Effector memory CD8-positive, alpha-beta T cell (primary cell): ENCODE data around the gene ECHDC3.
"Not testable (repeated sequence)": the region's sequence is repeated elsewhere in the genome, so short reads cannot be mapped to it uniquely, and the experiment has no call there.

ENCODE experiments used
- ATAC-seq: fragments of 150-1000 bp; cut with Tn5 transposase; replicated peaks from 2 replicates; pipeline ENCODE4 v1.10.0; 2021; ENCODE audit warnings: mild to moderate bottlenecking, moderate library complexity
- DNase-seq, 3 experiments: peaks; one replicate each; pipeline ENCODE4 v3.0.0; 2021
- H3K27ac Mint-ChIP-seq, 2 donors: one replicate each; pipeline ENCODE4 v1.8.0; 2022; ENCODE audit warnings: mild to moderate bottlenecking in 2 of 2, mixed read lengths in 2 of 2, moderate library complexity in 2 of 2
- H3K27me3 Mint-ChIP-seq, 2 donors: one replicate each; pipeline ENCODE4 v1.8.0; 2022; ENCODE audit warnings: mixed read lengths in 2 of 2
- H3K36me3 Mint-ChIP-seq: one replicate; pipeline ENCODE4 v1.8.0; 2022; ENCODE audit warnings: mild to moderate bottlenecking, moderate library complexity, mixed read lengths; ENCODE audit not compliant: insufficient read depth
- H3K4me1 Mint-ChIP-seq, 2 donors: one replicate each; pipeline ENCODE4 v1.8.0; 2022; ENCODE audit warnings: low read depth in 2 of 2, mixed read lengths in 2 of 2
- H3K4me3 Mint-ChIP-seq, 2 donors: one replicate each; pipeline ENCODE4 v1.8.0; 2022; ENCODE audit warnings: mild to moderate bottlenecking in 2 of 2, mixed read lengths in 2 of 2, moderate library complexity in 2 of 2
- H3K9me3 Mint-ChIP-seq, 2 donors: one replicate each; pipeline ENCODE4 v1.8.0; 2022; ENCODE audit warnings: mixed read lengths in 2 of 2

ECHDC3 gene

DNA sequence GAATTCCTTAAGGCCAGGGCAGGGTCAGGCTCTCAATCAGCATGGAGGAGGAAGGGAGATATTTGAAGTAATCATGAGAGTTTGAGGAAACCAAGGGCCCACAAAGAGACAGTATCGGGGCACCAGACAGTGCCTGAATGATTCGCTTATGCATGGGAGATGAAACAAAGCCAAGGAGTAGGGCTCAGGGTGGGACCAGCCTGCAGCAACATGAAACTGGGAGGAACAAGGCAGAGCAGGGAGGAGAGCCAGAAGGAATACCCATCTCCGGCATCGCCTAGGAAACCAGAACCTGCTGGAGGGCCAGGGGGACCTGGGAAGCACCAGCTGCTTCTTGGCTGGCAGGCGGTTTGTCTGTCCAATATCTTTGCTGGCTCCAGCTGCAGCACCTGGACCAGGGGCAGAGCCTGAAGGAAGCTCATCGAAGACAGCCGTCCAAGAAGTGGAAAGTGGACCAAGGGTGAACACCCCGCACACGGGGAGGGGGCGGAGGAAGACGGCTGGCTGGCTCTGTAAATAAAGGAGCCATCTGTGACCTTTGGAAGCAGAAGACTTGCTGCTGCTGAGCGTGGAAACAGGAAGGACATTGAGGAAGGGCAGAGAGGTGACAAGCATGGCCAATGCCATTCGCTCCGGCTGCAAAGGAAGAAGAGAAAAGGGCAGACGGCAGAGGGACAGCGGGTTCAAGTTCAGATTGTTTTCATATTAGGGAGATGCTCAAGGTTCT, 34.4 kb upstream of the ECHDC3 start:
- H3K4me3 Mint-ChIP-seq, result no peak overlapping the region
- ATAC-seq (no peak), DNase-seq (no peak)
- no peaks in the 10 kb centered on the region for H3K9me3 Mint-ChIP-seq
- H3K27me3 Mint-ChIP-seq, result peaks cover 28 to 57% of the 10 kb centered on the region in 2 donors
- peaks cover 4% of the 10 kb centered on the region for H3K36me3 Mint-ChIP-seq
- peaks cover 3% of the 10 kb centered on the region in 2 donors for H3K4me1 Mint-ChIP-seq
- H3K27ac Mint-ChIP-seq, result no peak overlapping the region

DNA sequence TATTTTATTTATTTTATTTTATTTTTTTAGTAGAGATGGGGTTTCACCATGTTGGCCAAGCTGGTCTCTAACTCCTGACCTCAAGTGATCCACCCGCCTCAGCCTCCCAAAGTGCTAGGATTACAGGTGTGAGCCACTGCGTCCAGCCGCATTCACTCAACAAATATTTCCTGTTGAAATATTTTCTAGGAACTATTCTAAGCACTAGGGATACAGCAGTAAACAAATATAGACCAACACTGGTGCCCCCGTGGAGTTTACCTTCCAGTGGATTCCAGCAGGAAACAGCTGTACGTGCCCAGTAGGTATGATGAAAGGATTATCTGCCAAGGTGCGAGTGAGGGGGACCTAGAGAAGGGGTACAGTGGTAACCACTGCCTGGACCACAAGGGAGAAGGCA, 33.4 kb upstream of the ECHDC3 start:
- not testable (repeated sequence) for DNase-seq, H3K36me3 Mint-ChIP-seq, H3K4me1 Mint-ChIP-seq, H3K9me3 Mint-ChIP-seq, ATAC-seq, H3K4me3 Mint-ChIP-seq, H3K27ac Mint-ChIP-seq
- H3K27me3 Mint-ChIP-seq, result peaks cover 25 to 67% of the 10 kb centered on the region in 2 donors

GRCh38 chr10:11712744-11713143, 29.4 kb upstream of the ECHDC3 start:
- no peak for ATAC-seq
- H3K4me1 Mint-ChIP-seq, result peaks cover 3 to 5% of the 10 kb centered on the region in 2 donors
- H3K27me3 Mint-ChIP-seq, result peaks cover 36 to 81% of the 10 kb centered on the region in 2 donors
- DNase-seq, result no peak
- no peak overlapping the region for H3K4me3 Mint-ChIP-seq
- no peaks in the 10 kb centered on the region for H3K36me3 Mint-ChIP-seq
- H3K9me3 Mint-ChIP-seq, result no peaks in the 10 kb centered on the region
- no peak overlapping the region for H3K27ac Mint-ChIP-seq

- H3K4me1 Mint-ChIP-seq, result peaks cover 3 to 5% of the 10 kb centered on the region in 2 donors
Observed at GRCh38 chr10:11713186-11713743, 28.9 kb upstream of the ECHDC3 start.

DNA sequence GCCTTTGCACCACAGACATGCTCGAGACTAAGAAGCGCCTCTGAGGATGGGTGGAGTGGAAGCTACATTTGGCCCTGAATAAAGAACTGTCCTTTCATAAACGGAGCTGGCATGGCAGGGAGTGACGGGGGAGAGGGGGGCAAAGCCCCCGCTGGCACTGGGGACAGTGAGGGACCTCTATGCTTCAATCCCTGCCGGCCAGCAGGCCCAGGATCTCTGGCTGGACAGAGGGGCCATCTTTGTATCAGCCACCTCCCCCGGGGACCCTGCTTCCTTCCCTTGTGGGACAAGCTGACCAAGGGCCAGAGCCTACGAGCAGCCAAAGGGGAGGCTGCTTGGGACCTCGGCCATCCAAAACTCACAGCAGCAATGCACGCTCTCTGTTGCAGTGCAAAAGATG, 28.2 kb upstream of the ECHDC3 start:
- ATAC-seq, result no peak
- Mint-ChIP-seq H3K4me3 (no peak overlapping the region), H3K9me3 (no peaks in the 10 kb centered on the region), H3K36me3 (no peaks in the 10 kb centered on the region), H3K4me1 (peaks cover 3 to 5% of the 10 kb centered on the region in 2 donors), H3K27me3 (peaks cover 45 to 78% of the 10 kb centered on the region in 2 donors), H3K27ac (no peak overlapping the region)
- DNase-seq, result no peak

More at GRCh38 chr10:11713186-11713743, 28.9 kb upstream of the ECHDC3 start:
- no peaks in the 10 kb centered on the region for H3K9me3 Mint-ChIP-seq
- H3K27me3 Mint-ChIP-seq, result peaks cover 39 to 76% of the 10 kb centered on the region in 2 donors
- no peak for ATAC-seq
- no peak overlapping the region for H3K4me3 Mint-ChIP-seq
- no peak for DNase-seq
- H3K36me3 Mint-ChIP-seq, result no peaks in the 10 kb centered on the region
- H3K27ac Mint-ChIP-seq, result no peak overlapping the region

DNA sequence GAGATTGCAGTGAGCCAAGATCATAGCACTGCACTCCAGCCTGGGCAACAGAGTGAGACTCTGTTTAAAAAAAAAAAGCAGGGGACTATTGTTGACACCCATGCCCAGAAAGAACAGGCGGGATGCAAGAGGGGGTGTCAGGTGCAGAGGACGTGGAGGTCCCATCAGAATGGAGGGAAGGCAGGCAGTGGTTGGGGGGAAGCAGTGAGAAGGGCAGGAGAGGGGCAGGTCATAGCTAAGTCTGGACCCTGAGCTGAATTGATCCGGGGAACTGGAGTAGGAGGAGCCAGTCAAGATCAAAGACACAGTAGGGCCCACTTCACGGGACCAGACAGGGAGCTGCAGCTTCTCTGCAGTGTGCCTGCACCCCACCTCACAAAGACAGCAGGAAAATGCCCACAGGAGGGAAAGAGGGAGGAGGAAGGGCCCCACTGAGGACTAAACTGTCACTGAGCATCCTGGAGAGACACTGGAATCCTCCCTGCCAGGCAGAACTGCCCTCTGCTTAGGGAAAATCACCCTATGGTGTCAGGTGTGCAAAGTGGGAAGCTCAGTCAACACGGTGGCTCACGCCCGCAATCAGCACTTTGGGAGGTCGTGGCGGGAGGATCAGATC, 27.3 kb upstream of the ECHDC3 start:
- Mint-ChIP-seq H3K9me3 (no peaks in the 10 kb centered on the region), H3K27me3 (peaks cover 52 to 78% of the 10 kb centered on the region in 2 donors), H3K36me3 (no peaks in the 10 kb centered on the region), H3K27ac (no peak overlapping the region), H3K4me3 (no peak overlapping the region), H3K4me1 (peaks cover 3 to 6% of the 10 kb centered on the region in 2 donors)
- DNase-seq, result no peak
- no peak for ATAC-seq

DNA sequence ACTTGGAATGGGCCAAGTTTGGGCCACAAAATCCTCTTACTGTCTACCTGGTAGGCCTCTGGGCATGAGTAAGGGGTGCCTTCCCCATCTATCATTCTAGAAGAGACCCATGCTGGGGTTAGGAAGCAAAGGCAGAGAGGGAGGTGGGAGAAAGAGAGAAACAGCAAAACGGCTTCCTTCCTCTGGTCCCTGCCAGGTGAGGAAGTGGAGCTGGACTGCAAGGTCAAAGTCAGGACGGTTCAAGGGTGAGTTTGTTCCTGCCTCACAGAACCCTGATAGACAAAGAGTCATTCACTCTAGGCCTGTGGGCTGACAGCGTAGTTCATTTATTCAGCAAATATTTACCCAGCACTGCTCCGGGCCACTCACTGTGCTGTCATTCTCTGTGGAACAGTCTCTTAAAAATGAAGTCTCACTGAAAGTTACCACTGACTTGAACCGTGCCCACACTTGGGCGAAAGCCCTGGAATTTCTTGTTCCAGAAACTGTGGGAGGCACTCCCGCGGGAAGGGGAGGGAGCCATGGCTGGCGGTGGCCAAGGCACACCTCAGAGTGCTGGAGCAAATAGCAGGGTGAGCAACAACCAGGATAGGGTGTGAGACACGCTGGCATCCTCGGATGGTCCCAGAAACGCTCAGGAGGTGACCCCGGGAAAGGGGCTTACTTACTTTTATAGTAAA, 26.2 kb upstream of the ECHDC3 start:
- Mint-ChIP-seq H3K27me3 (peaks cover 55 to 81% of the 10 kb centered on the region in 2 donors), H3K4me1 (peaks cover 0 to 5% of the 10 kb centered on the region in 2 donors), H3K4me3 (no peak overlapping the region), H3K36me3 (no peaks in the 10 kb centered on the region), H3K27ac (no peak overlapping the region), H3K9me3 (no peaks in the 10 kb centered on the region)
- DNase-seq (no peak), ATAC-seq (no peak)

GRCh38 chr10:11716686-11717085, 25.5 kb upstream of the ECHDC3 start:
- Mint-ChIP-seq H3K4me3 (no peak overlapping the region), H3K27ac (no peak overlapping the region), H3K36me3 (no peaks in the 10 kb centered on the region), H3K4me1 (peaks cover 0 to 5% of the 10 kb centered on the region in 2 donors), H3K27me3 (peaks cover 60 to 87% of the 10 kb centered on the region in 2 donors), H3K9me3 (no peaks in the 10 kb centered on the region)
- ATAC-seq, result no peak
- DNase-seq, result no peak

GRCh38 chr10:11719496-11720259, 22.5 kb upstream of the ECHDC3 start:
- ATAC-seq (no peak), DNase-seq (no peak)
- no peak overlapping the region for H3K27ac Mint-ChIP-seq
- H3K36me3 Mint-ChIP-seq, result no peaks in the 10 kb centered on the region
- peaks cover 60 to 68% of the 10 kb centered on the region in 2 donors for H3K27me3 Mint-ChIP-seq
- H3K4me1 Mint-ChIP-seq, result peaks cover 0 to 4% of the 10 kb centered on the region in 2 donors
- no peak overlapping the region for H3K4me3 Mint-ChIP-seq
- no peaks in the 10 kb centered on the region for H3K9me3 Mint-ChIP-seq

GRCh38 chr10:11720260-11720741, 21.9 kb upstream of the ECHDC3 start:
- Mint-ChIP-seq H3K36me3 (no peaks in the 10 kb centered on the region), H3K27me3 (peaks cover 60 to 68% of the 10 kb centered on the region in 2 donors), H3K4me3 (no peak overlapping the region), H3K9me3 (no peaks in the 10 kb centered on the region), H3K27ac (no peak overlapping the region), H3K4me1 (peaks cover 0 to 3% of the 10 kb centered on the region in 2 donors)
- DNase-seq (no peak), ATAC-seq (no peak)

- Mint-ChIP-seq H3K4me1 (peaks cover 0 to 3% of the 10 kb centered on the region in 2 donors), H3K27me3 (peaks cover 70% of the 10 kb centered on the region in 2 donors)
Observed at GRCh38 chr10:11721806-11722205, 20.4 kb upstream of the ECHDC3 start.

DNA sequence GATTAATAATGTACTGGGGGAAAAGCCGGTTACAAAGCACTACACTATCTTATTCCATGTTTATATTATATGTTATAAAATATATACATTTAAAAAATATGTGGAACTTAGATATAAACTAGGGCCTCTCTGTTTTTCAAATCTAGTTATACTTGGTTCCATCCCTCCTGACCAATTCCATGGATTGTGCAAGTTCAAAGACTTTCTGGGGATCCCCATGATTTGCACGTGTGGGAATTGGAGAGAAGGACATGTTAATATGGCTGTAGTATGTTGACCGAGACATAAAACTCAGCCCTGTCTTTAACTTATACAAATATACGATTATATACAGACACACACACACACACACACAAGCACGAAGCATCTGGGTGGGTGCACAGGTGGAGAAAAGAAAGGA, 18.8 kb upstream of the ECHDC3 start:
- Mint-ChIP-seq H3K36me3 (no peaks in the 10 kb centered on the region), H3K9me3 (no peaks in the 10 kb centered on the region), H3K4me3 (no peak overlapping the region), H3K27me3 (peaks cover 59 to 60% of the 10 kb centered on the region in 2 donors), H3K27ac (no peak overlapping the region), H3K4me1 (peaks cover 0 to 3% of the 10 kb centered on the region in 2 donors)
- no peak for ATAC-seq
- DNase-seq, result no peak

More at GRCh38 chr10:11721806-11722205, 20.4 kb upstream of the ECHDC3 start:
- DNase-seq (no peak), ATAC-seq (no peak)
- no peaks in the 10 kb centered on the region for H3K36me3 Mint-ChIP-seq
- no peak overlapping the region for H3K27ac Mint-ChIP-seq
- no peaks in the 10 kb centered on the region for H3K9me3 Mint-ChIP-seq
- no peak overlapping the region for H3K4me3 Mint-ChIP-seq
